ENCODE results near the gene SNRNP40. TPM values are rescaled to one million over a fixed set of nuclear protein-coding genes. Genes with fewer than 3 reads are reported as not detected.

SNRNP40 gene
- total and polyA plus RNA-seq, 2 of the 13 experiments (the other 11 are each of a cell fraction or from before 2014, with no cell fraction given) = 51.0 to 147 TPM

- TF ChIP-seq HMGXB3 (CRISPR knock-in tag; IDR thresholded peaks at IDR 0.05; ENCODE audit: borderline replicate concordance) = peak; percentile 32; the same call in 1 of the 2 replicates
- TF ChIP-seq MLXIP (CRISPR knock-in tag; IDR thresholded peaks at IDR 0.05; ENCODE audit: borderline replicate concordance) = no peak
- TF ChIP-seq ZNF83 (CRISPR knock-in tag; IDR thresholded peaks at IDR 0.05; ENCODE audit: borderline replicate concordance) = no peak
- TF ChIP-seq USF2 (IDR thresholded peaks at IDR 0.05; ENCODE audit: low read depth, low read length) = no peak
- no peak for TF ChIP-seq USF2 (CRISPR knock-in tag; IDR thresholded peaks at IDR 0.05; ENCODE audit: borderline replicate concordance)
- TF ChIP-seq STAG1 (CRISPR knock-in tag; IDR thresholded peaks at IDR 0.05) = no peak
- no peak for TF ChIP-seq ZNF784 (CRISPR knock-in tag; IDR thresholded peaks at IDR 0.05; ENCODE audit: borderline replicate concordance)
- no peak for TF ChIP-seq CEBPG (CRISPR knock-in tag; IDR thresholded peaks at IDR 0.05)
- TF ChIP-seq ERF (CRISPR knock-in tag; IDR thresholded peaks at IDR 0.05) = no peak; the same call in none of the 2 replicates
- peak; percentile 87 for TF ChIP-seq ZNF143 (CRISPR knock-in tag; IDR thresholded peaks at IDR 0.05)
- TF ChIP-seq NFAT5 (CRISPR knock-in tag; IDR thresholded peaks at IDR 0.05) = no peak
These were observed at the start of gene SNRNP40, which contains the start of gene ZCCHC17 (continued) for GRCh38 chr1:31296486-31297276.

All from HepG2 (cell line).